ENCODE results near the gene STIMATE.

Gene STIMATE

GRCh38 chr3:52870471-52870870, 26.9 kb downstream of the STIMATE start:
- DNase-seq (ENCODE audit: low spot score), result no peak

- no peak for DNase-seq (ENCODE audit: low spot score)
These were observed 30.9 kb downstream of the STIMATE start for GRCh38 chr3:52866427-52866826.

GRCh38 chr3:52865994-52866393, 31.4 kb downstream of the STIMATE start:
- DNase-seq (ENCODE audit: low spot score), result no peak

- DNase-seq (ENCODE audit: low spot score), result no peak
These were observed 37.0 kb downstream of the STIMATE start for GRCh38 chr3:52860424-52860768.

- DNase-seq (ENCODE audit: low spot score), result no peak
These were observed 37.5 kb downstream of the STIMATE start for GRCh38 chr3:52859686-52860423.

GRCh38 chr3:52857864-52858263, 39.5 kb downstream of the STIMATE start:
- no peak for DNase-seq (ENCODE audit: low spot score)

- peak; percentile 34 for DNase-seq (ENCODE audit: low spot score)
These were observed 40.2 kb downstream of the STIMATE start for GRCh38 chr3:52857133-52857532.

GRCh38 chr3:52856666-52857065, 40.7 kb downstream of the STIMATE start:
- DNase-seq (ENCODE audit: low spot score), result no peak

- no peak for DNase-seq (ENCODE audit: low spot score)
These were observed 43.3 kb downstream of the STIMATE start for GRCh38 chr3:52854013-52854412.

GRCh38 chr3:52852419-52852818, 44.9 kb downstream of the STIMATE start:
- DNase-seq (ENCODE audit: low spot score), result no peak

- peak; percentile 36 for DNase-seq (ENCODE audit: low spot score)
These were observed 46.0 kb downstream of the STIMATE start for GRCh38 chr3:52851348-52851747.

- no peak for DNase-seq (ENCODE audit: low spot score)
These were observed 47.7 kb downstream of the STIMATE start for GRCh38 chr3:52849656-52850055.

- no peak for DNase-seq (ENCODE audit: low spot score)
These were observed 48.7 kb downstream of the STIMATE start for GRCh38 chr3:52848617-52849016.

- no peak for DNase-seq (ENCODE audit: low spot score)
These were observed 49.6 kb downstream of the STIMATE start for GRCh38 chr3:52847726-52848125.

GRCh38 chr3:52847241-52847640, 50.1 kb downstream of the STIMATE start:
- no peak for DNase-seq (ENCODE audit: low spot score)

GRCh38 chr3:52846432-52846965, 50.8 kb downstream of the STIMATE start:
- no peak for DNase-seq (ENCODE audit: low spot score)

GRCh38 chr3:52845691-52846431, 51.5 kb downstream of the STIMATE start:
- DNase-seq (ENCODE audit: low spot score), result no peak

GRCh38 chr3:52845157-52845556, 52.2 kb downstream of the STIMATE start:
- no peak for DNase-seq (ENCODE audit: low spot score)

- no peak for DNase-seq (ENCODE audit: low spot score)
These were observed 52.9 kb downstream of the STIMATE start for GRCh38 chr3:52844290-52844975.

GRCh38 chr3:52843881-52844280, 53.5 kb downstream of the STIMATE start:
- DNase-seq (ENCODE audit: low spot score), result no peak

- DNase-seq (ENCODE audit: low spot score), result no peak
These were observed 54.1 kb downstream of the STIMATE start for GRCh38 chr3:52843108-52843865.

- no peak for DNase-seq (ENCODE audit: low spot score)
These were observed 54.9 kb downstream of the STIMATE start for GRCh38 chr3:52842424-52842823.

All from SK-N-DZ (cell line).